ENCODE measurements around the gene NRIP1. TPM values are rescaled to one million over a fixed set of nuclear protein-coding genes. Genes with fewer than 3 reads are reported as not detected.

Gene NRIP1
- total RNA-seq, 4 donors from 2014 or later: 31.0 to 33.0 (median 32.2) TPM

DNA sequence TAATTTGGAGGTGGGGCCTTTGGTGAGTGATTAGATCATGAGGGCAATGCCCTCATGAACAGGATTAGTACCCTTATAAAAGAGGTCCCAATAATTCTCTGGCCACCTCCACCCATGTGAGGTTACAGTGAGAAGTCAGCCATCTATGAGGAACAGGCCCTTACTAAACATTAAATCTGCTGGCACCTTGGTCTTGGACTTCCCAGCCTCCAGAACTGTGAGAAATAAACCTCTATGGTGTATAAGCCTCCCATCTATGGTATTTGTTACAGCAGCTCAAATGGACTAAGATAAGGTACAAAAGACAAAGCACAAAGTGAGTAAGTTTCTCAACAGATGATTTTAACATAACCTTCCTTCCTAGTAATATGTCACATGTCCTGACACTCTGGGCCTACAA, 22.3 kb downstream of the NRIP1 start:
- Histone ChIP-seq H3K27me3 (no peaks in the 10 kb centered on the region), H3K4me3 (no peak overlapping the region), H3K4me1 (peaks cover 0 to 9% (median 0%) of the 10 kb centered on the region in 4 donors), H3K9me3 (peaks cover 0 to 9% (median 0%) of the 10 kb centered on the region in 4 donors), H3K27ac (no peak overlapping the region), H3K36me3 (peaks cover 0 to 25% (median 0%) of the 10 kb centered on the region in 3 donors)
- TF ChIP-seq, protein P1, sequence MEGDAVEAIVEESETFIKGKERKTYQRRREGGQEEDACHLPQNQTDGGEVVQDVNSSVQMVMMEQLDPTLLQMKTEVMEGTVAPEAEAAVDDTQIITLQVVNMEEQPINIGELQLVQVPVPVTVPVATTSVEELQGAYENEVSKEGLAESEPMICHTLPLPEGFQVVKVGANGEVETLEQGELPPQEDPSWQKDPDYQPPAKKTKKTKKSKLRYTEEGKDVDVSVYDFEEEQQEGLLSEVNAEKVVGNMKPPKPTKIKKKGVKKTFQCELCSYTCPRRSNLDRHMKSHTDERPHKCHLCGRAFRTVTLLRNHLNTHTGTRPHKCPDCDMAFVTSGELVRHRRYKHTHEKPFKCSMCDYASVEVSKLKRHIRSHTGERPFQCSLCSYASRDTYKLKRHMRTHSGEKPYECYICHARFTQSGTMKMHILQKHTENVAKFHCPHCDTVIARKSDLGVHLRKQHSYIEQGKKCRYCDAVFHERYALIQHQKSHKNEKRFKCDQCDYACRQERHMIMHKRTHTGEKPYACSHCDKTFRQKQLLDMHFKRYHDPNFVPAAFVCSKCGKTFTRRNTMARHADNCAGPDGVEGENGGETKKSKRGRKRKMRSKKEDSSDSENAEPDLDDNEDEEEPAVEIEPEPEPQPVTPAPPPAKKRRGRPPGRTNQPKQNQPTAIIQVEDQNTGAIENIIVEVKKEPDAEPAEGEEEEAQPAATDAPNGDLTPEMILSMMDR (IDR thresholded peaks at IDR 0.05): no peak
- no peak for TF ChIP-seq POLR2A (IDR thresholded peaks at IDR 0.05)
- TF ChIP-seq EP300 (IDR thresholded peaks at IDR 0.05): no peak
- DNase-seq (ENCODE audit: low spot score in 2 of 2): no peak

DNA sequence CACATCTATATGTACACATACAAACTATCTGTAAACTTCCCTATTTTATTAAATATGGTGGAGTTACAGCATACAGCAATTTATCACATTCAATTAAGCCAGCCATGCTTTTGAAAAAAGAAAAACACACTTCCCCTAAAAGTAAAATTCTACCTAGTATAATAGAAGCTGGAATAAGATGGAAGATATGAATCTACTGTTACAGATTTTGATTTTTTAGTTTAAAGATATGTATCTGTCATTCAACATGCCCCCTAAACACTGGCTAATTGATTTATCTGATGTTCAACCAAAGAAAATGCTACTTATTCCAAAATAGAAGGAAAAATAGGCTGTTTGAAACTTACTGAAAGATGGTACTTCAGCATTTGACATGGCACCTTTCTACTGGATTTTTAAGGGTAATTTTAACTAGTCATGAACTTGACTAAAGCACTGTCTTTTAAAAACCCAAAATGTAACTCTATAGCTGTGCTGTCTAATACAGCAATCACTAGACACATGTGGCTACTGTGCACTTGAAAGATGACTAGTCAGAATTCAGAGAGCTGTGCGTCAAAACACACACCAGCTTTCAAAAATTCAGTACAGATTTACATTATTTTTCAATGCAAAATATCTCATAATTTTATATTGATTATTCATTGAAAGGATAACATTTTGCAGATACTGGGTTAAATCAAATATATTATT, 25.0 kb downstream of the NRIP1 start:
- Histone ChIP-seq H3K4me3 (no peak overlapping the region), H3K4me1 (peaks cover 0 to 24% (median 5%) of the 10 kb centered on the region in 4 donors), H3K36me3 (peaks cover 0 to 25% (median 0%) of the 10 kb centered on the region in 3 donors), H3K9me3 (no peaks in the 10 kb centered on the region), H3K27me3 (no peaks in the 10 kb centered on the region), H3K27ac (no peak overlapping the region)
- WGBS, 2 donors: 94 to 100% methylated on average over 1 of the region's 1 CpG
- no peak for TF ChIP-seq POLR2A (IDR thresholded peaks at IDR 0.05)
- TF ChIP-seq EP300 (IDR thresholded peaks at IDR 0.05): no peak
- TF ChIP-seq, protein P1 (IDR thresholded peaks at IDR 0.05): no peak
- DNase-seq (ENCODE audit: low spot score in 2 of 2): no peak

DNA sequence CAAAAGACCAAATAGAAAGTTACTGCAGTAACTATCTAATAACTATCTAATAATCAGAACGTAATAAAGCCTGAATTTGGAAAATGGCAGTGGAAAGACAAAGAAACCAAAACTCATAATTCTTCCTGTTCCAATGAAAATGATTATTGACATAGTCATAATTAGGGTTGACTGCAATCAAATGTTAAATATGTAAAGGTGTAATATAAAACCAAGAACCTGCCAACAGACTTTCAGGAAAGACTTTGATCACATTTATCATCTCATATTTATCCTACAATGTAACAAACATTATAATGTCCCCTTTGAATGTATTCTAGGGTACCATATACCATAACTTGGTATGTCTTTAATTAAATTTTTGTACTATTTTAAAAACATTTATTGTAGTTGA, 26.9 kb downstream of the NRIP1 start:
- H3K4me1 ChIP-seq: peaks cover 0 to 28% (median 10%) of the 10 kb centered on the region in 4 donors
- H3K4me3 ChIP-seq: no peak overlapping the region
- H3K9me3 ChIP-seq: no peaks in the 10 kb centered on the region
- H3K27me3 ChIP-seq: no peaks in the 10 kb centered on the region
- 93 to 97% methylated on average over 1 of the region's 1 CpG for WGBS, 2 donors
- DNase-seq (ENCODE audit: low spot score in 2 of 2): no peak
- TF ChIP-seq EP300 (IDR thresholded peaks at IDR 0.05) (no peak), POLR2A (IDR thresholded peaks at IDR 0.05) (no peak)
- TF ChIP-seq, protein P1 (IDR thresholded peaks at IDR 0.05): no peak
- H3K27ac ChIP-seq: no peak overlapping the region
- peaks cover 0 to 23% (median 0%) of the 10 kb centered on the region in 3 donors for H3K36me3 ChIP-seq

DNA sequence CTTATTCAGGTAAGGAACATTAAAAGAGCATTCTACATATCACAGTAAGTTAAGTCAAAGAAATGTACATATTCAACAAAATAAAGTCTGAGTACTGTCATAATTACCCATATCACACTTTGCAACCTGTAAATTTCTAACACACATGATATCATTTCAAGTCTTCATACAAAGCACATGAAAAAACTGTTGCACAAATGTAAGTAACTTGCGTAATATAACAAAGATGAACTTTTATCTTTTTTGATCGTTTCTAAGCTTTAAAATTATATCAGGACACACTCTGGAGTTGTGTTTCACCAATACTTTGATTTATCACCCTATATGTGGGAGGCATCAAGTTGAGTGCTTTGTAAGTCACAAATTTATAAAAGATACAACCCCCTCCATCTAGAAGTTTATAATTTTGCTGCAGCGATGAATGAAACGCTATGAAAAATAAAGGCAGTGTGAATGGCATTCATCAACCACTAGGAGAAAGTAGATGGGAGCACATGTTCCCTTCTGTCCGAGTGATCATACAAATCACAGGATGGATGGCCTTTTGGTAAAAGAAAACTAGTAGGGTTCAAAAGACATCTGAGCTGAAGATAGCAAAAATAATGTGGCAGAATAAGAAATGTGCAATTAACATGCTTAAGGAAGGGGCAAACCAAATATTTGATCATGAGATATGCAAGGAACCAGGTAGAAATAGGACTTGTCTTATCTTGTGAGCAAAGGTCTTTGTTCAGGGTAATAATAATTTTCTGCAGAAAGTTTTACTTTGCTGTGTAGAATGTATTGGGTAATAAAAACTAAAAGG, 27.5 kb downstream of the NRIP1 start:
- Histone ChIP-seq H3K27me3 (no peaks in the 10 kb centered on the region), H3K4me3 (no peak overlapping the region), H3K9me3 (no peaks in the 10 kb centered on the region), H3K36me3 (peaks cover 0 to 17% (median 0%) of the 10 kb centered on the region in 3 donors), H3K27ac (no peak overlapping the region), H3K4me1 (peaks cover 0 to 28% (median 10%) of the 10 kb centered on the region in 4 donors)
- DNase-seq (ENCODE audit: low spot score in 2 of 2): no peak
- 90 to 91% methylated on average over 5 of the region's 5 CpGs for WGBS, 2 donors
- TF ChIP-seq EP300 (IDR thresholded peaks at IDR 0.05): no peak
- TF ChIP-seq, protein P1 (IDR thresholded peaks at IDR 0.05): no peak
- no peak for TF ChIP-seq POLR2A (IDR thresholded peaks at IDR 0.05)

DNA sequence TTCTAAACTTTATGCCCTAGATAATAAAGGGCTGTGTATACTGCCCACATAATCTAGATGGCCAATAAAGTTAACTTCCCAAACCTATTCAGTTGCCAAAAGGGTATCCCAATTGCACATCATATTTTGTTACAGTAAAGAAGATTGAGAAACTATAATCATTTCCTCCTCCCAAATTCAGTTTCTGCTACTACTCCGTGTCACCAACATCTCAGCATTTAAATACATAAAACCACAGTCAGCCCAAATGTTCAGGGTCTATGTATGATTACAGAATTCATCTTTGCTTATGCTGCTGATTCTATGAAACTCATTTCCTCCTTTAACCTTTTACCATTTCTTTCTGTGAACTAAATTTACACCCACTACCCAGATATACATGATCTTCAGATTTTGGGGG, 28.6 kb downstream of the NRIP1 start:
- Histone ChIP-seq H3K36me3 (peaks cover 0 to 13% (median 0%) of the 10 kb centered on the region in 3 donors), H3K9me3 (no peaks in the 10 kb centered on the region), H3K27ac (no peak overlapping the region), H3K4me1 (peaks cover 0 to 28% (median 10%) of the 10 kb centered on the region in 4 donors), H3K4me3 (no peak overlapping the region), H3K27me3 (no peaks in the 10 kb centered on the region)
- WGBS, 2 donors: 60 to 67% methylated on average over 1 of the region's 1 CpG
- TF ChIP-seq EP300 (IDR thresholded peaks at IDR 0.05) (no peak), POLR2A (IDR thresholded peaks at IDR 0.05) (no peak)
- TF ChIP-seq, protein P1 (IDR thresholded peaks at IDR 0.05): no peak
- no peak for DNase-seq (ENCODE audit: low spot score in 2 of 2)

Data from tibial nerve (tissue), 4 donors.